GM21423 (cell line): Measurements from ENCODE around the gene KIF2C.
"Not testable (repeated sequence)": the region's sequence is repeated elsewhere in the genome, so short reads cannot be mapped to it uniquely, and the experiment has no call there.

Source experiments
- ATAC-seq: cut with Tn5 transposase; IDR thresholded peaks from one replicate; pipeline ENCODE4 v1.9.1; 2021; ENCODE audit warnings: mild to moderate bottlenecking, moderate library complexity; ENCODE audit not compliant: unreplicated experiment

The KIF2C gene

DNA sequence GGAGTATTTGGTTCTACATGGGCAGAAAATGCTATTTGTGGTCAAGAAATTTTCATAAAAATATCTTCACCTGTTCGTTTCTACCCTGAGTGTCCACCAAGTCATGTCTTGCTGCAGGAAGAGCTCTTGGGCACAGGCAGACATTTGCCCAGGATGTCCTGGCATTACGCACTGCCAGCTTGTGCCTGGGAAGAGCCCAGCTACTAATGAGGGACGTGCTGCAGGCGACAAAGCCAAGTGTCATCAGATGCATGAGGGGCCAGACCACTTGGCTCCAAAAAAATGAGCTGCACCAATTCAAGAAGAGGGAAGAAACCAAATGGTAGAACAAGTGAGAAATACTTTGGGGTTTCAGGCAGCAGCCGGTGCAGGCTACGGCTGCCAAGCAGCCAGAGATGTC lies 21.5 kb upstream of the KIF2C start:
- no peak for ATAC-seq

DNA sequence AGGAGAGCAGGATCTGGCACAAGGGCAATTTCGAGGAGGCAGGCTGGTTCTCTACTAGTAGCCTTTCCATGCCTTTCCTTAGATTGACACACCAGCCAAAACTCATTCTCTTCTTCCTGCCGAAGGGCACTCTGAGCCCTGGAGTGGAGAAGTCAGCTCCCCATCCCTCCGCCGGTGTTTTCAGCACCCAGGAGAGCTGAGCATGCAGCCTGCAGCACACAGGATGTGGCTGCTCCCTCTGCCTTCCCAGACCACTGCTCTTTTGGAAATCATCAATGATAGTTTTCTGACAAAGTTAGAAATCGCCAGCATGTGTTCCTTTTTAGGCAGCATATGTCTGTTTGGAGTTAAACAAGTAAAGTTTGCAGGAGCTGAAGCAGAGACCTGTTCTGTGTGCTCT lies 20.3 kb upstream of the KIF2C start:
- ATAC-seq, result no peak

DNA sequence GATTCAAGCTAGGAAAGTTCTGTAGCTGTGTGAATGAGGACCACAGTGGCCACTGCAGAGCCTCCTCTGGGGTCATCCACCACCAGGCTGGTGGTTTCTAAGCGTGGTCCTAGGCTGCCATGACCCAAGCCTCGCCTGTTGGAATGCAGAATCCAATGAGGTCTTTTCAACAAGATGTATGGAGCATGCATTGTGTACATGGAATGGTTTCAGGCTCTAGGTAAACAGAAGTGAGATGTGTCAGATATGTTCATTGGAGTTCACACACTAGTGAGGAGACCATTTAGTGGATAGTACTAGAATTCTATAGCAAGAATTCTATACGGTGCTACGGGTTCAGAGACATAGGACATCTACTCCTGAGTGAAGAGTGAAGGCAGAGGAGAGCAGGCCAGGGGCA lies 19.4 kb upstream of the KIF2C start:
- ATAC-seq, result no peak

DNA sequence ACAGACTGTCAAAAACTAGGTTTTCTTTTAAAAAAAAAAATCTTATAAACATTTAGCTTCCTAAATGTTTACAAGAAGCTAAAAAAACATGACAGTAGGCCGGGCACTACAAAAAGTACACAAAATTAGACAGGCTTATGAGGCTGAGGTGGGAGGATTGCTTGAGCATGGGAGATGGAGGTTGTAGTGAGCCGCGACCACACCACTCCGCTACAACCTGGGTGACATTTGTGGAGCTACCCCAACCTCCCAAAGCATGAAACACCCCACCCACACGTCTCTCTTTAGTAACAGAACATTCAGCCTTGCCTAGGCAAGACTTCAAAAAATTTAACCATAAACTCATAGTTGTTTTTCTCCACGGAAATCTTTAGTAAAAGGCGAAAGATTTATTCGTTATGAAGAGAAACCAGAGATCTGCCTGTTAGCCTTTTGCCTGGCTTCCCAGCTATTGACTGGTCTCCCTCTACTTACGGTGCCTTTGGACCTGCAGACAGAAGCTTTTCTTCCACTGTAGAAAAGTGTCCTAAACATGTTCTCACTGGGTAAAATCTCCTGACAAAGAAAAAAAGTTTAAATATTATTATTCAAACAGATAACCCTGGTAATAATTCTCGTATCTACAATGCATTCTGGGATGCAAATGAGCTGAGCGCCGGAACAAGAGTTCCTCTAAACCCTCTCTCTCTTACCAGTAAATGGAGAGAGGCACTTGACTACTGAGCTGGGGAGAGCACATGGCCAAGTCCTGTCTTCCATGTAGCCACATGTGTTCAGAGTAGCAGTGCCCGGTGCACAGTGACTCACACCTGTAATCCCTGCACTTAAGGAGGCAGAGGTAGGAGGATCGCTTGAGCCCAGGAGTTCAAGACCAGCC lies 17.9 kb upstream of the KIF2C start:
- ATAC-seq, result peak; percentile 67

DNA sequence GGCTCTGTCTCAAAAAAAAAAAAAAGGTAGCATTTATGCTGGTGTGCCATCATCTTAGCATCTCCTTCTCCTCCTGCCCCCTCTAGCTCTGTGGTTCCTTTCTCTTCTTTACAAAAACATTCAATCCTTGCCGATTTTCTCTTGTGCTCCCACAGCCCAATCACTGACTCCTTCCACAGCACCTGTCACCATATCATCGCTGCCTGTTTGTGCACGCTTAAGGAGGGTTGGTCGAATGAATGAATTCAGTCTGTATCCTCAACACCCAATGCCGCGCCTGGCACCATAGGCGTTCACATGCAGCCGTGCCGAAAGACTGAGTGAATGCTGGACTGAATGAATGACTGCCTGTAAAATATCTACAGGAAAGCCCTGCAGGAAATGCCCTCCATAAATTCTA lies 16.6 kb upstream of the KIF2C start:
- no peak for ATAC-seq

DNA sequence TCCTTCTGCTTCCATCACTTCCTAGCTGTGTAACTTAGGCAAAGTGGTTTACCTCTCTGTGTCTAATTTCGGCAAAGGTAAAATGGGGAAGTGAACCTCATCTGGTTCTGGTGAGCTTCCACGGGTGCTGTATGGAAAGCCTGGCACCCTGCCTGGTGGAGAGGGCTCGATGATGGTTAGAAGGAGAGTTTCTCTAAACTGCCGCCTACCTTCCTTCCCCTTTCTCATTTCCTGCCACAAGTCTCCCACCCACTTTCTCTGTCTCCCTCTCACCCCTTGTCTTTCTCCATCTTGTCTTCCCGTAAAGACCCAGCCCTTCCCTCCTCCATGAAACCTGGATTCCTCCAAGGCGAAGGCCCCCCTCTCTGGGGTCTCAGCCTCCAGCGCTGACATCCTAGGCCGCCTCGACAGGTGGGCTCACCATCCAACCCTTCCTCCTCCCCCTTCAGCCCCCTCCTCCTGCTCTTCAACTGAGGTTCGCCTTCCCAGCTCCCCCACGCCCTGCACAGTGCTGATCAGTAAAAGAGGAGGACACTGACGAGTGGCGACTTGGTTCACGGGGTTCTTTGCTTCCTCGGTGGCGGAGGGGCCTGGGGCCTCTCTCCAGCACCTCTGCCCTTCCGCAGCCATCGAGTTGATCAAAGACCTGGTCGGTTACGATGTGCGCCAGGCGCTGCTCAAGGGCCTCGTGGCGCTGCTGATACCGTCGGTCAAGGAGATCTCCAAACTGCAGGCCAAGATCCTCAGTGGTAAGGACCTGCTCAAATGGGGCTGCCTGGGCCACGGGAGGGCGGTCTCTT lies 15.9 kb upstream of the KIF2C start:
- no peak for ATAC-seq

DNA sequence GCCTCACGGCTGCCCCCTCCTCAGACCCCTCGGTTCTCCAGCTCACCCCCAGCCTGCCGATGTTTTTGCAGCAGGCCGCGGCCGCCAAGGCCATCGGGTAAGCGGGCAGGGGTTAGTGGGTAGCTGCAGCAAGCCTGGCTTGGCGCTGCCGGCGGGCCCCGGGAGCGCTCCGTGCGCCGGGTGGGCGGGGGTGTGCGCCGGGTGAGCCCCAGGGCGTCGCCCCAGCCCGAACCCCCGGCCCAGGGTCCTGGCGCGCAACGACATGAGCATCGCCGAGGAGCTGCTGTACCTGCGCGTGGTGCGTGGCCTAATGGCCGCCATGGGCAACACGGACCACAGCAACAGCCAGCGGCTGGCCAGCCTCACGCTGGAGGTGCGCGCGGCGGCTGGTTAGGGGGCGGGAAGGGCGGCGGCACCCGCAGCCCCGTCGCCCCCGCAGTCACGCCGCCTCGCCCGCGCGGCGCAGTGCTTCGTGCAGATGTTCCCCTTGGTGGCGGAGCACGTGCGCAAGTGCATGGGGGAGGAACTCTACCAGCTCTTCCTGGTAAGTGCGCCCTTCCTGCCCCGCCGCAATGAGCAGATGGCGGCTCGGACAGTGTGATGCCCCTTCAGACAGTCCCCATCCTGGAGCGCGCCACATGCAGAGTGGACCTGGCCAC lies 15.2 kb upstream of the KIF2C start:
- no peak for ATAC-seq

DNA sequence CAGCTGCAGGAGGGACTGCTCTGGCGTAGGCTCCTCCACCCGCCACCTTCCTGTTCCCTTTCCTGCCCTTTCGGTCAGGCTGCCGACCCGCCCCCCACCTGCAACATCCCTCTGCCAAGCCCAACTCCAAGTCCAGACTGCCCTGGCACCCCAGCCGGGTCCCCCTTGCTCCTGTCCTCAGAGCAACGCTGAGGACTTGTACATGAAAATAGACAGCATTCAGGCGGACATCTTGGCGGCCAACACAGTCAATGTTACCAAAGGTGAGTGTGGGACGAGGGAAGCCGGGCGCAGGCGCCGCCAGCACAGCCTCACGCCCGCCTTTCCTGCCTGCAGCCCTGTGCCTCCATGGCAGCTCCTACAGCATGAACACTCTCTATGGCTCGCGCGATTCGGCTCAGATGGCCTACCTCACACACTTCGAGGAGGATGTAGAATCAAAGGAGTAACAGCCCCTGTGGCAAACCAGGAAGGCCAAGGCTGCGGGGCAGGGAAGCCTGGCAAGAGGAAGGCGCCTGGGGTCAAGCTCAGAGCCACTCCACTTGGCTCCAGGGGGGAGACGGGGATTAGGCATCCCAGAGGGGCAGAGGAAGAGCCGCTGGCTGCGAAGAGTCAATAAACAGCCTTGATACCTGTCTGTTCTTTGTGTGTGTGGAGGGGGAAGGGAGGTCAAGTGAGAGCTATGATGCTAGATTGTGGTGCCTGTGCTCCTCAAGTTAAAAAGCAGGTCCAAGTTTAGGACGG lies 14.5 kb upstream of the KIF2C start:
- ATAC-seq, result no peak

DNA sequence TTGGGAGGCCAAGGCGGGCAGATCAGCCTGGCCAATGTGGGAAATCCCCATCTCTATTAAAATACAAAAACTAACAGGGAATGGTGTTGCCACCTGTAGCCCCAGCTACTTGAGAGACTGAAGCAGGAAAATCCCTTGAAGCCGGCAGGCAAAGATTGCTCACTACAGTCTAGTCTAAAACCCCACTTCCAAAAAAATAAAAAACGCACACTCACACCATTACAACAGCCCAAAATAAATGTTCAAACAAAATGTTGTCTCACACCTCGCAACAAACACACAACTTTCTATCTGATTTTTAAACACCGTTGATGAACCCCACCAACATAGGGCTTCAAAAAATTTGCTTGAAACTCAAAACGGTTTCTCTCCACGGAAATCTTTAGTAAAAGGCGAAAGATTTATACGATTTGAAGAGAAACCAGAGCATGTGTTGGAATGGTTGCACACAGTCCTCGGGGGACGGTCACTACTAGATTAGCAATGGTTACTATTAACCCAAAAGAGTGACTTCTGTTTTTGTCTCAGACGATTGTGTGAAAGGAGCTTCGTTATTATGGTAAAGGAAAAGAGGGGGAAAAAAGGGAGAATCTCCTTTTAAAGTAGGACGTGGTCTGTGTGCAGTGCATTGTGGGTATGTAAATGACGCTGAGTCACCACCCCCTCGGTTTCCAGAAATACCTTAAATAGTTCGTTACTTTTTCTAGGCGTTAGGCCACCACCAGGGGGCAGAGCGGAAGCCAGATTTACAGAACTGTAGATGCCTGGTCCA lies 8.7 kb upstream of the KIF2C start, which contains the start of gene RNU5D-1:
TSS of gene RNU5D-1 (minus strand) at position 430 of the 772 bp plus-strand sequence.
- ATAC-seq, result peak; percentile 65

DNA sequence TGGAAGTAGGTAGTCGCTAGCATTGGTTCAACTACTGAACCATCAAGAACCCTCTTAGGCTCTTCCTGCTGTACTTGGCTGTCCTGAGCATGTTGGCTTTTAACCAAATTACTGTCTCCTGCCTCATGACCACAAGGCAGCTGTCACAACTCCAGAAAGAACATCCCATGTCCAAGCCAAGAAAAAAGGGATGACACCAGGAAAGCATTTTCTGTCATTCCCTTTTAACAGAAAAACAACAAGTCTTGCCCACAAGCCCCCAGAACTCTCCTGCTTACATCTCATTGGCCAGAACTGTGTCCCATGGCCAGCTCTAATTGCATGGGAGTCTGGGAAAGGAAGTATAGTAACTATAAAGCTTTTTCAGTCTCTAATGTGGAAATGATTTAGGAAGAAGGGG lies 6.3 kb upstream of the KIF2C start:
- no peak for ATAC-seq

DNA sequence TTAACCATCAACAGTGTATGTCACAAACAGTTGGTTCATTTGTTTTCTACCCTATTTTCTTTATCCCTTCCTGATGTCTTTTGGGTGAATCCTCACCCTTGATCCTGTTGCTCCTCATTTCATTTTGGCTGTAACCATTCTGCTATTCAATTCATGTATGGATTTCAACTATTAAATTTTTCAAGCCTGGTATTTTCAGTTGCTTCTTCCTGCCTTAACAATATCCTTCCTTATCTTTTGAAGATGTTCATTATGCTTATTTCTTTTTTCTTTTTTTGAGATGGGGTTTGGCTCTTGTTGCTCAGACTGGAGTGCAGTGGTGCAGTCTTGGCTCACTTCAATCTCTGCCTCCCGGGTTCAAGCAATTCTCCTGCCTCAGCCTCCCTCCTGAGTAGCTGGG lies 5.9 kb upstream of the KIF2C start:
- ATAC-seq, result no peak

DNA sequence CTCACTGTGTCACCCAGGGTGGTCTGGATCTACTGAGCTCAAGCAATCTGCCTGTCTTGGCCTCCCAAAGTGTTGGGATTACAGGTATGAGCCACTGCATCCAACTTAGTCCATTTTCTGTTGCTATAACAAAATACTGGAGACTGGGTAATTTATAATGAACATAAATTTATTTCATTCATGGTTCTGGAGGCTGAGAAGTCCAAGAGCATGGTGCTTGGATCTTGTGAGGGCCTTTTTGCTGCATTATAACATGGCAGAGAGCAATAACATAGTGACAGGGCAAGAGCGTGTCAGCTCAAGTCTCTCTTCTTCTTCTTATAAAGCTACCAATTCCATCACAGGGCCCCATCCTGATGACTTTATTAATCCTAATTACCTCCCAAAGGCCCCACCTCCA lies 3.6 kb upstream of the KIF2C start:
- no peak for ATAC-seq

DNA sequence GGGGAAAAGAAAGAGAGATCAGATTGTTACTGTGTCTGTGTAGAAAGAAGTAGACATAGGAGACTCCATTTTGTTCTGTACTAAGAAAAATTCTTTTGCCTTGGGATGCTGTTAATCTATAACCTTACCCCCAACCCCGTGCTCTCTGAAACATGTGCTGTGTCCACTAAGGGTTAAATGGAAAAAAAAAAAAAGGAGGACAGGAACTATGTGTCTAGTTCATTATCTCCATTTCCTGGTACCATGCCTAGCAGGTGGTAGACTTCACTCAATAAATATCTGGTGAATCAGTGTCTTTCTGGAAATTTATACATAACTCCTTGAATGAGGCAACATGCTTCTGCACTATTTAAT lies 707 bp upstream of the KIF2C start:
- ATAC-seq, result not testable (repeated sequence)

DNA sequence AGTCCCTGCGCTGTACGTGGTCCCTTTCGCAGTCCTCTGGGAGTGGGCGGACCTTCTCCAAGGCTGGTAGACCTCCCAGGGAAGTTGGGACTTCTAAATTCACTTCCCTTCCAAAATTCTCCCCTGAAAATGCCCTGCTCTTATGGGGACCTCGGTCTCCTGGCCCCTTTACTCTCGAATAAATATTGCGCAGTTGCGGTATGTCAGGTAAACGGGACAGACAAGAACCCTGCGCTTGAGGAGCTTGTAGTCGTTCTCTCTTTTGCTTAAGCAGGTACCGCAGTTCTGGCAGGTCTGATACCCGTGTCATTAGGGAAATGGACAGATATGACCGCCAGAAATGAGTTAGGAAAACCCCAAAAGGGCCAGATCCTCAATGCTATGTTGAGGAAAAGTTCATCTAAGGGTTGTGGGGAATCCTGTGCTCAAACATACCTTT lies 561 bp downstream of the KIF2C start:
- ATAC-seq, result no peak

DNA sequence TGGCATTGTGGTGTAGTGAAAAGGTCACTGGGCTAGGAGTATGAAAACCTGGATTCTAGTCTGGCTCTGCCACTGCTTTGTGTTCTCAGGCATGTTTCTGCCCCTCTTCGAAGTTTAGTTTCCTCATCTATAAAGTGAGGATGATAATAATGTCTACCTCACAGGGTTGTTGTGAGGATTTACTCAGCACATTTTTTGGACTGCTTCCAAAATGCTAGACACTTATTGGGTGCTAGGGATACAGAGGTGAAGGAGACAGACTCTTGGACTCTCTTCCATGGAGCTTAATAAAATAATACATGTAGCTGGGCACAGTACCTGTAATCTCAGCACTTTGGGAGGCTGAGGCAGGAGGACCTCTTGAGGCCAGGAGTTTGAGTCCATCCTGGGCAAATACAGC lies 3.6 kb downstream of the KIF2C start:
- ATAC-seq, result no peak

DNA sequence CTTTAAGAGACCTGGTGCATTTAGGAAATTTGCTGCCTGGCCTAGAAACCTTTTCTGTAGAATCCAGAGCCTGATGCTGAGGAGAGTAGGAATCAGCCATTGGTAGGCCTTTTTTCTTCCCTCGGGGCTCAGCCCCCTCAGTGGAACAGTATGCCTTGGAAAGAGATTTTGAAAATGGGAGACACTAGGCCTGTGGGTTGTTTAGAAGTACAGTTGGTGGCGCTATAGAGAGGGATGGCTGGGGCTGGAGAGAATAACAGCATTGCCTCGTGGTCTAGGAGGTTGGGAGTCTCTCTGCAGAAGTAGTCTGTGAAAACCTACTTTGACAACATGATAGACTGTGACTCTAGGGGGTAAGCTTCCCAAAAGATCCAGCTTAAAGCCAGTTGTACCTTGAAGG lies 8.2 kb downstream of the KIF2C start:
- ATAC-seq, result no peak

DNA sequence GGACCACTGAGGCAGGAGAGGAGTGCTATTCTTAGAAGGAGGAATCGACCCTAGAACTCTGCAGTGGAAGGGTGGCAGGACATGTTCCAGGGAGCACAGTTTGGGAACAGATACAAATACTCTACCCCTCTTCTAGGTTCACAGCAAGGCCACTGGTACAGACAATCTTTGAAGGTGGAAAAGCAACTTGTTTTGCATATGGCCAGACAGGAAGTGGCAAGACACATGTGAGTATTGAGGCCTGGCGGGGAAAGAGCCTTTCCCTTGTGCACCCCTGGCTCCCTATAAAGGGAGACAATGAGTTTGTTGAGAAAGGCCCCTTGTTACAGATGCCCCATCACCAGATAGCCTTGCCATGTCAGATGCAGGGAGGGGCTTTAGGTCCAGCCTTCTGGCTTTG lies 17.8 kb downstream of the KIF2C start:
- peak; percentile 69 for ATAC-seq

DNA sequence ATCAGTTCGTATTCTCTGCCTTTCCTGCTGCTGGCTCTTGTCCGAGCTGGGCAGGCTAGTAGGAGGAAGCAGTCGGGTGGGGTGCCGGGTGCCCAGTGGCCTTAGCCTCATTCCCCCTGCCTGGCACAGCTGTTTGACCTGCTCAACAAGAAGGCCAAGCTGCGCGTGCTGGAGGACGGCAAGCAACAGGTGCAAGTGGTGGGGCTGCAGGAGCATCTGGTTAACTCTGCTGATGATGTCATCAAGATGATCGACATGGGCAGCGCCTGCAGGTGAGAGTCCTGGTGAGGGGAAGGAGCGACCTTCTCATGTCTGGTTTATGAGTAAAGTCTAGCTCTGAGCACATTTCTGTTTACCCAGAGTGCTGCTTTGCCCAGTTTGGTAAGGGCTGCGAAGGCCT lies 19.4 kb downstream of the KIF2C start:
- no peak for ATAC-seq

DNA sequence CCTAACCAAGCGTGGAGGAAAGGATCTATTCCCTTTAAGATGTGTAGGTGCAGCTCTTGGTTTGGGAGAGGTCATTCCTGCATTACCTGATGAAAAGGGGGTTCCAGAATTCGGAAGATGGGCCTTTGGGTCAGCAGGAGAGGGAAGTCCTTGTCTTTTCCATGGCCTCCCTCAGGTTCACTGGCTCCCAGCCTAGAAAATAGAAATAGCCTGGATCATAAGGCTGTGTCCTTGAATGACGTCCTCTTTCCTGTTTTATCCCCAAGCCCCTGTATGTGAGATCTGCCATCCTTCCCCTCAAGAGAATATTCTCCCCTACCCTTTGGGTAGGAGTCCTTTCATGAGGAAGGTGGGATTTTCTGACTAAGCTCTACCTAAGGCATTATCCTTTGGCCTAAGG lies 21.2 kb downstream of the KIF2C start:
- ATAC-seq, result no peak

DNA sequence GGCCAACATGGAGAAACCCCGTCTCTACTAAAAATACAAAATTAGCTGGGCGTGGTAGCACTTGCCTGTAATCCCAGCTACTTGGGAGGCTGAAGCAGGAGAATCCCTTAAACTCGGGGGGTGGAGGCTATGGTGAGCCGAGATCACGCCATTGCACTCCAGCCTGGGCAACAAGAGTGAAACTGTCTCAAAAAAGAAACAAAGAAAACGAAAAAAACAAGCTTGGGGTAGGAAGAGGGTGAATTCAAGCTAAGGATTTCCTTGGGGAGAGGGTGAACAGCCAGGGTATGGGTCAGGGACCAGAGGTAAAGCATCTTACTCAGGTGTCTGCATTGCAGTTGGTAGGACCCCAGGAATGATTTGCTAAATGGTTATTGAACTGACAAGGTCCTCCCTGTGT lies 26.8 kb downstream of the KIF2C start:
- not testable (repeated sequence) for ATAC-seq
